ENCODE data around the gene SMAD2.
"Not testable (repeated sequence)": the region's sequence is repeated elsewhere in the genome, so short reads cannot be mapped to it uniquely, and the experiment has no call there.

Gene SMAD2

GRCh38 chr18:47930199-47930930 lies at the start of gene SMAD2:
Gene SMAD2, minus strand, starts transcription at chr18:47930659. Its CDS starts 33,903 bp downstream, at chr18:47896756.
- DNase-seq (ENCODE audit: low read depth) = no peak

GRCh38 chr18:47979611-47980200 lies 49.2 kb upstream of the SMAD2 start:
- no peak for DNase-seq (ENCODE audit: low read depth)

DNA sequence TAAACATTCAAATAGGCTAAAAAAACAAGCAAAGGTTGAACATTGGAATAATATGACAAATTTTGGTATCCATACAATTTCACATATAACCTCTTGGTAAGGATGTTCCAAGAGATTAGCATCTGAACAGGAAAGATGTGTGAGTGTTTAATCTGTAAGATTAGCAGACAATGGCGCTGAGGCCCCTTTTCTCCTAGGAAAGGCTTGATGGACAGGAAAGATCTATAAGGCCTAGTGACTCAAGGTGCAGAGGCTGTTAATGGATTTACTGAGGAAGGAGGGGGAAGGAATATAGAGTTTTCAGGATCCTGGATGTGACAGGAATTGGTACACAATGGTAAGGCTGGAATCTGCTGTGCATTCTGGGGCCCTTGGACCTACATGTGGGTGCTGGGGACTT lies 48.1 kb upstream of the SMAD2 start:
- DNase-seq (ENCODE audit: low read depth) = no peak

GRCh38 chr18:47978141-47978540 lies 47.7 kb upstream of the SMAD2 start:
- no peak for DNase-seq (ENCODE audit: low read depth)

DNA sequence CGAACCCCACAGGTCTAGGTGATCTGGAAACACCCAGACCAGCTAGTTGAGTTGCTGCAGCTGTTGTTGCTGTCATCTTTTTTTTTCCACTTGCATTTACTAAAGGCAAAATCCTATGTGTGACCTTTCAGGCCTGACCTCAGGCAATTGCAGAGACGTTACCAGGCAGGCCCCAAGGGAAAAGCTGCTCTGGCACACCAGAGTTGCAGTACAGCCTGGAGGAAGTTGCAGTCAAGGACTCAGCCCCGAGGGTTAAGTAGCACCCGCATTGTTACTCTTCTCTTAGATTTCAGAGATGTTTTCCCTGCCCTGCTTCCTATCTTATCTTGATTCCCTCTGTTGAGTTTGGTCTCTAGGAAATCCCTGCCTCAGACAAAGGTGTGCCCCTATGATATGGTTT lies 45.2 kb upstream of the SMAD2 start:
- no peak for DNase-seq (ENCODE audit: low read depth)

GRCh38 chr18:47975105-47975504 lies 44.6 kb upstream of the SMAD2 start:
- no peak for DNase-seq (ENCODE audit: low read depth)

GRCh38 chr18:47970664-47971531 lies 40.4 kb upstream of the SMAD2 start:
- no peak for DNase-seq (ENCODE audit: low read depth)

DNA sequence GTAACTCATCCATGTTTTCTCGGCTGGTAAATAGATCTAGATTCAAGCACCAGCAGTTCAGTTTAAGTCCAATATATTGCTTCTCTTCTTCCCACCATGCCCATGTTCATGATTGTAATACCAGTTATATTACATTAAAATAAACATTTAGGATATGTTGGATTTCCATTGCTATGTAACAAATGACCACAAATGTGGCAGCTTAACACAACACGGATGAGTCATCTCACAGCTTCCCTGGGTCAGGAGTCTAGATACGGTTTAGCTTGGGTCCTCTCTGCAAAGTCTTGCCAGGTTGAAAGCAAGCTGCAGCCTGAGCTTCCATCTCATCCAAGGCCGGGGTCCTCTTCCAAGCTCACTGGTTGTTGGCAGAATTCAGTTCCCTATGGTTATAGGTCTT lies 39.4 kb upstream of the SMAD2 start:
- no peak for DNase-seq (ENCODE audit: low read depth)

DNA sequence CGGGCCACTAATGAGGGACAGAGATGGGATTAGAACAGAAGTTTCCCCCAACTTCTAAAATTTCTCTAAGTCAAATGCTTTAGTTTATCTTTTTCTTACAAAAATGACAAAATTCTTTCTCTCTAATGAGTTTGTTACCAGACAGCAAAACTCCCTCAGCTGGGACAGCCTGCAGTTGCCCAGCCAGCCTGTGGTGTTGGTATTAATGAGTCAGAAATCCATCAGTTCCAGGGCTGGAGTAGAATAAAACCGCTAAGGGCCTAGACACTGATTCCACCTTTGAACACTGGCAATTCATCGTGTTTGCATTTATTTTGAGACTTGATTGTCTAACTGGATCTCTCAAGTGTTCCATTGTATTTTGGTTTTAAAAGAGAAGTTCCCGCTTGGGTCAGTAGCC lies 38.3 kb upstream of the SMAD2 start:
- peak; percentile 3 for DNase-seq (ENCODE audit: low read depth)

DNA sequence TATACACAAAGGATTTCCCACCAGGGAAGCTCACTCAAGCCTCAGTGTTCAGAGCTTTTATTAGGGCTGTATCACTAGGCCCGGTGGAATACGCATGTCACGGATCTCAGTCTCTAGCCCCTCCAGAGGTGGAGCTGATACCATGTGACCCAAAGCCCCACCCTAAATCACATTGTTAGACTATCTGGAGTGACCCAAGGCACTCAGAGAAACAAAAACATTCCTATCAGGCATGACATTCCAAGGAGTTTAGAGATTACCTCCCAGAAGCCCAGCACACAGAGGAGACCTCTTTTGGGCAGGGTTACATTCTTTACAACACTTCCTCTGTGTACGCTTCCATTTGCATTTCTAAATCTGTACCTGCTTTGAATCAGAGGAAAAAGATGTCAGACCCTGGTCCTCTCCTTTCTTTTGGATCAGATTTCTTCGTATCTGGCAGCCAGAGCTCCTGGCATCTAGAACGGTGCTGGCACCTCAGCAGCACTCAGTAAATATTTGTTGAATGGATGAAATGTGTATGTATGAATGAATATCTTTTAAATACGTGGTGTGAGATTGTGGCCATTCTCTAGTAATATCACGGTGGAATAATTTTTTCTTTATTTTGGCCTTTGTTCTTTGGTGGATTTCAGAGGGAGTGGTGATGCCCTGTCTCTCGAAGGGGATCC lies 37.7 kb upstream of the SMAD2 start:
- DNase-seq (ENCODE audit: low read depth) = peak; percentile 5

- DNase-seq (ENCODE audit: low read depth) = no peak
Observed at GRCh38 chr18:47964053-47964452, 33.6 kb upstream of the SMAD2 start.

DNA sequence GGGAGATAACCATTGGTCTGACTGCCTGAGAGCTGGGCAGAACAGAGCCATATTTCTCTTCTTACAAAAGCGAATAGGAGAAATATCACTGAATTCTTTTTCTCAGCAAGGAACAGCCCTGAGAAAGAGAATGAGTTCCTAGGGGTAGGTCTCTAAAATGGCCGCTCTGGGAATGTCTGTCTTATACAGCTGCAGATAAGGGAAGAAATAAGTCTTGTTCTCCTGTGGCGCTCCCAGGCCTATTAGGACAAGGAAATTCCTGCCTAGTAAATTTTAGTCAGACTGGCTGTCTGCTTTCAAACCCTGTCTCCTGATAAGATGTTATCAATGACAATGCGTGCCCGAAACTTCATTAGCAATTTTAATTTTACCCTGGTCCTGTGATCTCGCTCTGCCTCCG lies 30.5 kb upstream of the SMAD2 start:
- not testable (repeated sequence) for DNase-seq (ENCODE audit: low read depth)

DNA sequence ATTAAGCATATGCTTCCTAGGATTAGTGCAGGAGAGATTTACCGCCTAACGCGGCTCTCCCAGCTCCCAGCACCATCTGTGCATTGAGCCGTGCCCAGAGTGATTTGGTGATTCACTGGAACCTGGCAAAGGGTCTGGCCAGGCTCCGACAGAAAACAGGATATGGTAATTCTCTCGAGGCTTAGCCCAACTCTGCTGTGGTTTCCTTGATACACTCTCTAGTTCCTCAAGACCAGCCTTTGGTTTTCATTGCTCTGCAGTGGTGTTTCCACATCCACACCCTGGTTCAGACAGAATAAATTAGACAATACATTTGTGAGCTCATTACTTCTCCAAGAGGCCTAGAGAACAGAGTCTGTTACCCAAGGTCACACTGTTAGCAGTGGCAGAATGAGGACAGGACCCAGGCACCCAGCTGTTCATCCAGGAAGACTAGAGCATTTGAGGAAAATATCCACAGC lies 23.0 kb upstream of the SMAD2 start:
- peak; percentile 59 for DNase-seq (ENCODE audit: low read depth)

- DNase-seq (ENCODE audit: low read depth) = no peak
Observed at GRCh38 chr18:47950511-47950910, 20.1 kb upstream of the SMAD2 start.

GRCh38 chr18:47949202-47949601 lies 18.7 kb upstream of the SMAD2 start:
- no peak for DNase-seq (ENCODE audit: low read depth)

DNA sequence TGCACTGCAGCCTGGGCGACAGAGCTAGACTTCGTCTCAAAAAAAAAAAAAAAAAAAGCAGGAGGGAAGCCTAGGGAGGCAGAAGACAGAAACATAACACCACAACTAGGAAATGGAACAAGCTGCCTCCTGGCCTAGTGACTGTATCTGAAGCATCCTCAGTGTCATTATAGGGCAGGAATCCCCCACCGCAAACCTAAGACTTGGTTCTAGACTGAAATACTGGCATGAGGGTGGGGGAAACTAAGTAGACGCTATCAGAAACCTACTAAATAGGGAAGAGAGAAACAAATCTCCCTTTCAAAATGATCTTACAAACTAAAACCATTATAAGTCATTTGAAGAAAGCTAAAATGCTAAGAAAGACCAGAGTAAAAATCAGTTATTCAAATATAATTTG lies 16.4 kb upstream of the SMAD2 start:
- no peak for DNase-seq (ENCODE audit: low read depth)

- DNase-seq (ENCODE audit: low read depth) = no peak
Observed at GRCh38 chr18:47944972-47945852, 14.8 kb upstream of the SMAD2 start.

DNA sequence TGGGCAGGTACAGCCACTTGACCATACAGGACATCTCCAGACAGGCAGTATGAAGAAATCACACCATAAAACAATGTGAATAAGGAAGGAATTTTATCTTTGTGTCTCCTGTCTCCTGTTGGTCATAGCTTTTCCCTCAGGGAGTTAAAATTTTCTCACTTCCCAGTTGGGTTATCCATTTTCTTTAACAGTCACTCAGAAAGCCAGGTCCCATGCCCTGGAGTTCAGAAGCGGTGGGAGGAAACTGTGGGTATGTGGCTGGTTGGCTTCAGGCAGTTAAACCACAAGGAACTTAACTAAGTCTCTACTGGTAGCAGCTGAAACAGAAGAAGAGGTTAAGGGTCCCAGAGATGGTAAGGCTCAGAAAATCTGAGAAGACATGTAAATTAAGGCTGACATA lies 6.5 kb upstream of the SMAD2 start:
- no peak for DNase-seq (ENCODE audit: low read depth)

DNA sequence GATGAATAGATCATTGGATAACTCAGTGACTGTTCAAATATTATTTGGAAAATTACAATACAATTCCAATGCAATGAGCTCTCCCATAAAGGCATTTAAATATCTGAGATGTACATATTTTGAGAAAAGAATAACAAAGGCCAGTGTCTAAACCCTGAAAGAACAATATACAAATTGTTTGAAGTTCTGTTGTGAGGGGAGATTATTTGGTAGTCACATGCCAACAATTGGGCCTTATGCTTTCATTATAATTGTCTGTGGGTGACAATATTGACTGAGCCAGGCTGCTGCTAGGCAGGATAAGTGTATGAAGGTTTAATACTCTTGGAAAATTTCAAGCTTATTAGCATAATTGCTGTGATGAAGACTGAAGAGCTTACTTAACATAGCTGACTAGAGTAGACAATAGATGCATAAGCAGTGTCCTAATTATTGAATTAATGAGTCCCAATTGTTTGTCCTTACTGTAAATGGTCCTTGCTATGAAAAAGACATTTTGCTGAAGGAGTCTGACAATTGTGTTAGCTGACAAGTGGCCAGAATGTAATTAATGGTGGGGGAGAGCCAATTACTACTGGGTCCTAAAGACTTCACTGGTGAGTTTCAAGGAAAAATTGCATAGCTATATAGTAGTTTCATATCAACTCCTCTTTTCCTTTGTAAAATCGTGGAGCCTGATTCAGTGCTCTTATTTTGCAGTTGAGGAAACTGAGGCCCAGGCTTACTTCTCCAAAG lies 5.0 kb upstream of the SMAD2 start:
- DNase-seq (ENCODE audit: low read depth) = no peak

GRCh38 chr18:47932603-47933002 lies 2.1 kb upstream of the SMAD2 start:
- DNase-seq (ENCODE audit: low read depth) = no peak

GRCh38 chr18:47932190-47932589 lies 1.7 kb upstream of the SMAD2 start:
- no peak for DNase-seq (ENCODE audit: low read depth)
